Upper lobe of right lung (tissue), 1 donor: ENCODE results near the gene KAT6B. TPM values are rescaled to one million over a fixed set of nuclear protein-coding genes. Genes with fewer than 3 reads are reported as not detected.

Experiments
- ATAC-seq: fragments of 200-7000 bp; cut with Tn5 transposase; one replicate; pipeline ENCODE4 v1.9.1; 2020; ENCODE audit warnings: mild to moderate bottlenecking, moderate library complexity
- DNase-seq: peaks from one replicate; pipeline ENCODE4 v3.0.0-alpha.2; 2020
- H3K27ac ChIP-seq: fragments of 200-600 bp; one replicate; pipeline ENCODE4 v1.8.0; 2022
- H3K27me3 ChIP-seq: fragments of 200-600 bp; one replicate; pipeline ENCODE4 v1.8.0; 2022; ENCODE audit warnings: mild to moderate bottlenecking
- H3K36me3 ChIP-seq: fragments of 200-600 bp; one replicate; pipeline ENCODE4 v1.8.0; 2022
- H3K4me1 ChIP-seq: fragments of 200-600 bp; one replicate; pipeline ENCODE4 v1.8.0; 2022
- H3K4me3 ChIP-seq: fragments of 200-600 bp; one replicate; pipeline ENCODE4 v1.8.0; 2022; ENCODE audit warnings: mild to moderate bottlenecking
- H3K9me3 ChIP-seq: fragments of 200-600 bp; one replicate; pipeline ENCODE4 v1.8.0; 2022
- CTCF ChIP-seq: fragments of 200-600 bp; IDR thresholded peaks from one replicate; pipeline ENCODE4 v1.8.0; 2022; ENCODE audit warnings: antibody characterized with exemption
- intact Hi-C: fragments of 100-400 bp; cut with DNase I; formaldehyde crosslinking; loops from one replicate; pipeline ENCODE4 v1.11.0; 2022
- total RNA-seq: library from RNA; stranded (reverse); fragmentation: NEBNext Ultra II Directional; extraction: Animal tissue kit (Norgen Biotek cat#: 25700); gene quantifications from one replicate; pipeline ENCODE4 v1.2.1, GENCODE V29; 2021
- donor health status: DM: no; HTN: yes; CAD: no; lungs with severe emphysema.

KAT6B gene
- total RNA-seq, 1 donor from 2014 or later, result 45.4 TPM

DNA sequence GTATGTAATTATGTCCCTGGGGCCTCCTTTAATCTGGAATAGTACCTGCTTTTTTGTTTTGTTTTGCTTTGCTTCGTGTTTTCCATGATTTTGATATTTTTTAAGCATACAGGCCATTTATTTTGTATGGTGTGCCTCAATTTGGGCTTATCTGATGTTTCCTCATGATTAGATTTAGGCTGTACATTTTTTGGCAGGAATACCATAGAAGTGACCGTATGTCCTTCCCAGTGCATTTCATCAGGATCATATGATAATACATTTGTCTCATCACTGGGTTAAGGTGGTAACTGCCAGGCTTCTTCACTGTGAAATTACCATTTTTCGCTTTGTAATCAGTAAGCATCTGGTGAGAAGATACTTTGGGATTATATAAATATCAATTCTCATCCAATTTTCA, 167.2 kb downstream of the KAT6B start:
- ATAC-seq, result no peak
- H3K27me3 ChIP-seq, result no peaks in the 10 kb centered on the region
- H3K9me3 ChIP-seq, result no peaks in the 10 kb centered on the region
- no peak overlapping the region for H3K4me3 ChIP-seq
- H3K27ac ChIP-seq, result no peak overlapping the region
- peaks cover 16% of the 10 kb centered on the region for H3K36me3 ChIP-seq
- no peak for TF ChIP-seq CTCF
- DNase-seq, result no peak
- intact Hi-C loops, result no loop called here
- peaks cover 7% of the 10 kb centered on the region for H3K4me1 ChIP-seq

- no peaks in the 10 kb centered on the region for H3K4me1 ChIP-seq
- H3K9me3 ChIP-seq, result no peaks in the 10 kb centered on the region
- no peak for TF ChIP-seq CTCF
- no peak for DNase-seq
- no peaks in the 10 kb centered on the region for H3K27me3 ChIP-seq
- ATAC-seq, result peak; percentile 62
- no peak overlapping the region for H3K27ac ChIP-seq
- no peak overlapping the region for H3K4me3 ChIP-seq
- intact Hi-C loops, result no loop called here
- H3K36me3 ChIP-seq, result peaks cover 28% of the 10 kb centered on the region
These were observed 168.5 kb downstream of the KAT6B start for GRCh38 chr10:74994854-74995253.

GRCh38 chr10:74995806-74996205, 169.4 kb downstream of the KAT6B start:
- no peak for TF ChIP-seq CTCF

DNA sequence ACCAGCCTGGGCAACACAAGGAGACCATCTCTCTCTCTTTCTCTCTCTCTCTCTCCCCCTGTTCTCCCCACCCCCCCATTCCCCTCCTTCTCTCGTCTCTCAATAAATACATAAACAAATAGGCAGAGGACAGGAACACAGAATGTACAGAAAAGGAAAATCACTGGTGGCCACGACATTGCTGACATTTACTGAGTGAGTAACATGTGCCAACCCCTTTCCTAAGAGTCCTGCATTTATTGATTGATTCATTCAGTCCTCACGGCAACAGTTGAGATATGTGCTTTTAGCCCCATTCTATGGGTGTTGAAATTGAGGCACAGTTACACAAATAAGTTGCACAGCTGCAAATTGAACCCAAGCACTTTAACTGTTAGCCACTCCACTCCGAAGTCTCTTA, 170.8 kb downstream of the KAT6B start:
- Histone ChIP-seq H3K36me3 (peaks cover 30% of the 10 kb centered on the region), H3K4me3 (no peak overlapping the region), H3K9me3 (no peaks in the 10 kb centered on the region), H3K27me3 (no peaks in the 10 kb centered on the region), H3K27ac (no peak overlapping the region), H3K4me1 (no peaks in the 10 kb centered on the region)
- intact Hi-C loops, result no loop called here
- no peak for DNase-seq
- no peak for TF ChIP-seq CTCF
- ATAC-seq, result no peak

More at GRCh38 chr10:74995806-74996205, 169.4 kb downstream of the KAT6B start:
- Histone ChIP-seq H3K36me3 (peaks cover 28% of the 10 kb centered on the region), H3K27me3 (no peaks in the 10 kb centered on the region), H3K9me3 (no peaks in the 10 kb centered on the region), H3K27ac (no peak overlapping the region), H3K4me3 (no peak overlapping the region), H3K4me1 (no peaks in the 10 kb centered on the region)
- intact Hi-C loops, result no loop called here
- DNase-seq (no peak), ATAC-seq (no peak)

DNA sequence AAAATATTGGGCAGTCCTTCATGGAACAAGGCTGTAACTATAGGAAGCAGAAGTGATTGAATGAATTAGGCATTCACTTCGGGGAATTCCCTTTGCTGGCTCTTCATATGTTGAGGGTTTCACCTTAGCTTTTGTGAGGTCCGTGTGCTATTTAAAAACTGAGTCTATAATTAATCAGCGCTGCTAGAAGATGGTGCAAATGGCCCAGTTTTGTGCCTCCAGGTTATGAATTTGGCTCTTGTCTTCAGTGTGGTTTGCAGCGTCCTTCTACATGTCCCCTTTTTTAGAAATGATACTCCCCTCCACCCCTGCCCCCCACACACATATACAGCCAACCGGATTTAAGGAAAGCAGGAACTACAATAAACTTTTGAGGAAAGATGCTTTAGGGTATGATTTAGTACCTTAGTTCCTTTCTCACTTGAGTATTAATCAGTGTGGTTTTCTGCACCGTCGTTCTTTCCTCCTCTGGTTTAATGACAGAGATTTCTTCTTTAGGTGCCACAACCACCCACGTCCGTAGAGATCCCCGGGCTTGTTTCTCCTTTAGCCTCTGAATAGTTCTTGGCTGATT, 174.4 kb downstream of the KAT6B start:
- TF ChIP-seq CTCF, result no peak
- no peak overlapping the region for H3K27ac ChIP-seq
- DNase-seq, result no peak
- intact Hi-C loops, result no loop called here
- no peaks in the 10 kb centered on the region for H3K4me1 ChIP-seq
- H3K27me3 ChIP-seq, result no peaks in the 10 kb centered on the region
- no peak for ATAC-seq
- no peak overlapping the region for H3K4me3 ChIP-seq
- H3K36me3 ChIP-seq, result peaks cover 19% of the 10 kb centered on the region
- H3K9me3 ChIP-seq, result no peaks in the 10 kb centered on the region
